Loucy (cell line): ENCODE results near the gene TAPBP.
A peak's percentile ranks its signal among the peaks of the same experiment; 100 is the strongest.

ENCODE experiments used
- H2AFZ ChIP-seq: fragments of 200-600 bp; sonication (generic); 2 replicates; pipeline ENCODE4 v1.6.0; 2016; ENCODE audit warnings: antibody characterized with exemption, mild to moderate bottlenecking, low read length, moderate library complexity
- H3F3A ChIP-seq: fragments of 200-600 bp; 2 replicates; pipeline ENCODE4 v1.6.0; 2016; ENCODE audit warnings: antibody characterized with exemption, low read depth, mild to moderate bottlenecking
- H3K27me3 ChIP-seq: fragments of 200-600 bp; sonication (generic); 2 replicates; pipeline ENCODE4 v1.6.1; 2014; ENCODE audit warnings: low read length, mild to moderate bottlenecking; ENCODE audit not compliant: insufficient read depth, poor library complexity, severe bottlenecking
- H3K36me3 ChIP-seq: fragments of 200-600 bp; sonication (generic); 2 replicates; pipeline ENCODE4 v1.6.1; 2016; ENCODE audit warnings: low read length; ENCODE audit not compliant: insufficient read depth
- H3K4me1 ChIP-seq: fragments of 200-600 bp; sonication (generic); 2 replicates; pipeline ENCODE4 v1.5.1; 2014; ENCODE audit warnings: low read length, mild to moderate bottlenecking; ENCODE audit not compliant: insufficient read depth, poor library complexity, severe bottlenecking
- H3K4me2 ChIP-seq: fragments of 200-600 bp; sonication (generic); 2 replicates; pipeline ENCODE4 v1.6.0; 2014; ENCODE audit warnings: antibody characterized with exemption, low read length, low read depth, mild to moderate bottlenecking; ENCODE audit not compliant: poor library complexity, severe bottlenecking
- H3K4me3 ChIP-seq: fragments of 200-600 bp; sonication (generic); 2 replicates; pipeline ENCODE4 v1.5.1; 2014; ENCODE audit warnings: low read length, mild to moderate bottlenecking, mixed read lengths; ENCODE audit not compliant: poor library complexity, severe bottlenecking
- H3K79me2 ChIP-seq: fragments of 200-600 bp; sonication (generic); 2 replicates; pipeline ENCODE4 v1.6.1; 2014; ENCODE audit warnings: low read length; ENCODE audit not compliant: insufficient read depth
- H3K9ac ChIP-seq: fragments of 200-600 bp; sonication (generic); 2 replicates; pipeline ENCODE4 v1.6.0; 2014; ENCODE audit warnings: mild to moderate bottlenecking, low read depth, low read length, moderate library complexity; ENCODE audit not compliant: poor library complexity, severe bottlenecking
- H3K9me2 ChIP-seq: fragments of 200-600 bp; sonication (generic); replicated peaks from 2 replicates; pipeline ENCODE4 v1.6.1; 2016; ENCODE audit warnings: low read depth, low read length, mixed read lengths
- H3K9me3 ChIP-seq: fragments of 200-600 bp; sonication (generic); 2 replicates; pipeline ENCODE4 v1.6.1; 2014; ENCODE audit warnings: mild to moderate bottlenecking, antibody characterized with exemption, low read length, low read depth; ENCODE audit not compliant: insufficient read depth
- H4K20me1 ChIP-seq: fragments of 200-600 bp; sonication (generic); 2 replicates; pipeline ENCODE4 v1.6.0; 2014; ENCODE audit warnings: antibody characterized with exemption, low read length, mild to moderate bottlenecking; ENCODE audit not compliant: insufficient read depth, poor library complexity, severe bottlenecking
- CTCF ChIP-seq: fragments of 200-600 bp; sonication (generic); conservative IDR thresholded peaks from 2 replicates; pipeline ENCODE4 v1.5.1; 2014; ENCODE audit warnings: mild to moderate bottlenecking, antibody characterized with exemption, low read length
- EZH2phosphoT487 ChIP-seq: fragments of 200-600 bp; IDR thresholded peaks from 2 replicates; pipeline ENCODE4 v1.6.1; 2018; ENCODE audit warnings: antibody characterized with exemption, mild to moderate bottlenecking, moderate library complexity, borderline replicate concordance

Gene TAPBP

GRCh38 chr6:33296797-33297405 lies 17.0 kb downstream of the TAPBP start:
- Histone ChIP-seq H3K4me2 (peak overlapping the region; percentile 89), H3K79me2 (peaks cover 41% of the 10 kb centered on the region), H2AFZ (no peak overlapping the region), H4K20me1 (peaks cover 3% of the 10 kb centered on the region), H3F3A (peaks cover 10% of the 10 kb centered on the region), H3K9me3 (no peaks in the 10 kb centered on the region), H3K9me2 (no peaks in the 10 kb centered on the region), H3K9ac (no peak overlapping the region), H3K4me1 (peaks cover 10% of the 10 kb centered on the region), H3K4me3 (peak overlapping the region; percentile 94), H3K36me3 (peaks cover 3% of the 10 kb centered on the region; the same call in 1 of the 2 replicates), H3K27me3 (no peaks in the 10 kb centered on the region)
- TF ChIP-seq CTCF, result no peak
- TF ChIP-seq EZH2phosphoT487, result no peak

- Histone ChIP-seq H3K27me3 (no peaks in the 10 kb centered on the region), H4K20me1 (peaks cover 3% of the 10 kb centered on the region), H3F3A (peaks cover 10% of the 10 kb centered on the region), H2AFZ (no peak overlapping the region), H3K9ac (no peak overlapping the region), H3K4me3 (no peak overlapping the region), H3K4me1 (peaks cover 10% of the 10 kb centered on the region), H3K9me3 (no peaks in the 10 kb centered on the region), H3K79me2 (peaks cover 35% of the 10 kb centered on the region), H3K9me2 (no peaks in the 10 kb centered on the region), H3K36me3 (peaks cover 11% of the 10 kb centered on the region; the same call in 1 of the 2 replicates), H3K4me2 (no peak overlapping the region)
- TF ChIP-seq CTCF, result no peak
- TF ChIP-seq EZH2phosphoT487, result no peak
Observed at GRCh38 chr6:33295621-33296369, 18.1 kb downstream of the TAPBP start.

- no peak overlapping the region for H2AFZ ChIP-seq
- H3K27me3 ChIP-seq, result no peaks in the 10 kb centered on the region
- H3K9me2 ChIP-seq, result no peaks in the 10 kb centered on the region
- H3K4me2 ChIP-seq, result no peak overlapping the region
- peaks cover 12% of the 10 kb centered on the region for H3K4me1 ChIP-seq
- TF ChIP-seq CTCF (no peak), EZH2phosphoT487 (no peak)
- peaks cover 39% of the 10 kb centered on the region for H3K79me2 ChIP-seq
- no peaks in the 10 kb centered on the region for H3K9me3 ChIP-seq
- peaks cover 2% of the 10 kb centered on the region; the same call in 1 of the 2 replicates for H3F3A ChIP-seq
- peaks cover 11% of the 10 kb centered on the region; the same call in 1 of the 2 replicates for H3K36me3 ChIP-seq
- no peak overlapping the region for H3K4me3 ChIP-seq
- no peaks in the 10 kb centered on the region for H4K20me1 ChIP-seq
- no peak overlapping the region for H3K9ac ChIP-seq
Observed at GRCh38 chr6:33294086-33294823, 19.6 kb downstream of the TAPBP start.
